BLaER1 treated with 17β-estradiol and CSF1 and Interleukin-3, amounts not matched to agents 10 nM and 100 nM (cell line): ENCODE data around the gene NPTX2.
A peak's percentile ranks its signal among the peaks of the same experiment; 100 is the strongest.

Experiments
- H3K27ac ChIP-seq, 11 experiments: shearing (Covaris generic); formaldehyde crosslinking; 2 replicates each; pipeline ENCODE4 v1.8.1; 2022
- H3K27me3 ChIP-seq, 11 experiments: shearing (Covaris generic); formaldehyde crosslinking; 2 replicates each; pipeline ENCODE4 v1.8.1; 2022
- H3K36me3 ChIP-seq, 11 experiments: shearing (Covaris generic); formaldehyde crosslinking; 2 replicates each; pipeline ENCODE4 v1.8.1; 2022
- H3K4me1 ChIP-seq, 10 experiments: shearing (Covaris generic); formaldehyde crosslinking; 2 replicates each; pipeline ENCODE4 v1.8.1; 2022
- H3K4me2 ChIP-seq, 11 experiments: shearing (Covaris generic); formaldehyde crosslinking; 2 replicates each; pipeline ENCODE4 v1.8.1; 2022
- H3K4me3 ChIP-seq, 10 experiments: shearing (Covaris generic); formaldehyde crosslinking; 2 replicates each; pipeline ENCODE4 v1.8.1; 2022
- H3K9ac ChIP-seq, 11 experiments: shearing (Covaris generic); formaldehyde crosslinking; 2 replicates each; pipeline ENCODE4 v1.8.1; 2022
- H3K9me3 ChIP-seq, 11 experiments: shearing (Covaris generic); formaldehyde crosslinking; replicated peaks in 1 of 11; 2 replicates each; pipeline ENCODE4 v1.8.1; 2022
- H4K20me1 ChIP-seq, 11 experiments: shearing (Covaris generic); formaldehyde crosslinking; 2 replicates each; pipeline ENCODE4 v1.8.1; 2022
- Cebpa-rat ChIP-seq, 11 experiments: shearing (Covaris generic); IDR thresholded peaks; 2 replicates each; pipeline ENCODE4 v1.8.1; 2022

NPTX2 gene

GRCh38 chr7:98626460-98627412, 9.7 kb downstream of the NPTX2 start:
- Histone ChIP-seq H3K9ac (no peak overlapping the region), H3K27ac (peak overlapping the region in 1 of 11 experiments; percentile 82; a peak in 1 of 22 replicates), H3K9me3 (peaks cover 0 to 5% (median 3%) of the 10 kb centered on the region in 11 experiments; a peak in 6 of 22 replicates), H3K4me3 (no peak overlapping the region), H4K20me1 (no peaks in the 10 kb centered on the region; a peak in 1 of 22 replicates), H3K4me1 (peaks cover 22 to 65% (median 55%) of the 10 kb centered on the region in 10 experiments), H3K4me2 (peak overlapping the region in 9 of 11 experiments; percentile 87 to 98 (median 92); a peak in 17 of 22 replicates), H3K36me3 (no peaks in the 10 kb centered on the region), H3K27me3 (no peaks in the 10 kb centered on the region)
- no peak for TF ChIP-seq Cebpa-rat (IDR thresholded peaks at IDR 0.05)

GRCh38 chr7:98627413-98627790, 10.3 kb downstream of the NPTX2 start:
- Histone ChIP-seq H3K4me2 (peak overlapping the region in 9 of 11 experiments; percentile 87 to 98 (median 92); a peak in 17 of 22 replicates), H3K27ac (peak overlapping the region in 4 of 11 experiments; percentile 72 to 85 (median 80); a peak in 2 of 22 replicates), H3K36me3 (no peaks in the 10 kb centered on the region), H3K27me3 (no peaks in the 10 kb centered on the region), H3K9ac (no peak overlapping the region), H3K4me1 (peaks cover 22 to 61% (median 54%) of the 10 kb centered on the region in 10 experiments), H3K9me3 (peaks cover 3 to 12% (median 10%) of the 10 kb centered on the region in 11 experiments), H4K20me1 (no peaks in the 10 kb centered on the region; a peak in 1 of 22 replicates), H3K4me3 (no peak overlapping the region)
- TF ChIP-seq Cebpa-rat (IDR thresholded peaks at IDR 0.05) = no peak

GRCh38 chr7:98628418-98628817, 11.3 kb downstream of the NPTX2 start:
- H3K27me3 ChIP-seq = no peaks in the 10 kb centered on the region

GRCh38 chr7:98629001-98629431, 11.9 kb downstream of the NPTX2 start:
- no peaks in the 10 kb centered on the region for H3K27me3 ChIP-seq
- peak overlapping the region in 10 of 11 experiments; percentile 12 to 85 (median 76); a peak in 18 of 22 replicates for H3K27ac ChIP-seq
- peak overlapping the region; percentile 70 to 98 (median 92) for H3K4me2 ChIP-seq
- H3K9me3 ChIP-seq = peaks cover 14 to 21% (median 19%) of the 10 kb centered on the region in 11 experiments
- no peaks in the 10 kb centered on the region for H3K36me3 ChIP-seq
- peak overlapping the region in 7 of 10 experiments; percentile 19 to 51 (median 37); a peak in 8 of 20 replicates for H3K4me3 ChIP-seq
- H4K20me1 ChIP-seq = no peaks in the 10 kb centered on the region; a peak in 1 of 22 replicates
- TF ChIP-seq Cebpa-rat (IDR thresholded peaks at IDR 0.05) = no peak
- peaks cover 22 to 60% (median 54%) of the 10 kb centered on the region in 10 experiments for H3K4me1 ChIP-seq
- H3K9ac ChIP-seq = peak overlapping the region in 9 of 11 experiments; percentile 48 to 71 (median 64); a peak in 18 of 22 replicates

More at GRCh38 chr7:98628418-98628817, 11.3 kb downstream of the NPTX2 start:
- TF ChIP-seq Cebpa-rat (IDR thresholded peaks at IDR 0.05) = no peak
- Histone ChIP-seq H3K4me2 (peak overlapping the region; percentile 70 to 98 (median 92)), H3K27ac (peak overlapping the region in 9 of 11 experiments; percentile 57 to 85 (median 78); a peak in 18 of 22 replicates), H3K36me3 (no peaks in the 10 kb centered on the region), H3K4me1 (peaks cover 22 to 60% (median 54%) of the 10 kb centered on the region in 10 experiments), H3K4me3 (peak overlapping the region in 6 of 10 experiments; percentile 19 to 51 (median 40); a peak in 8 of 20 replicates), H4K20me1 (no peaks in the 10 kb centered on the region; a peak in 1 of 22 replicates), H3K9ac (peak overlapping the region in 8 of 11 experiments; percentile 57 to 71 (median 66); a peak in 16 of 22 replicates), H3K9me3 (peaks cover 14 to 21% (median 19%) of the 10 kb centered on the region in 11 experiments)

- H3K27me3 ChIP-seq = no peaks in the 10 kb centered on the region
- H3K4me3 ChIP-seq = 0 out of 20 replicates have a peak overlapping the region, but pooled peaks of 1 of the 10 experiments have one; percentile 51
- no peaks in the 10 kb centered on the region; a peak in 1 of 22 replicates for H4K20me1 ChIP-seq
- peaks cover 22 to 60% (median 54%) of the 10 kb centered on the region in 10 experiments for H3K4me1 ChIP-seq
- no peak for TF ChIP-seq Cebpa-rat (IDR thresholded peaks at IDR 0.05)
- peak overlapping the region in 9 of 11 experiments; percentile 57 to 85 (median 78); a peak in 18 of 22 replicates for H3K27ac ChIP-seq
- peak overlapping the region; percentile 70 to 98 (median 92); a peak in 21 of 22 replicates for H3K4me2 ChIP-seq
- peak overlapping the region in 4 of 11 experiments; percentile 63 to 70 (median 64); a peak in 5 of 22 replicates for H3K9ac ChIP-seq
- peaks cover 14 to 21% (median 19%) of the 10 kb centered on the region in 11 experiments for H3K9me3 ChIP-seq
- no peaks in the 10 kb centered on the region for H3K36me3 ChIP-seq
These were observed 13.1 kb downstream of the NPTX2 start for GRCh38 chr7:98630149-98630548.

- peak overlapping the region in 5 of 11 experiments; percentile 1 to 50 (median 43); a peak in 4 of 22 replicates for H3K27ac ChIP-seq
- no peak for TF ChIP-seq Cebpa-rat (IDR thresholded peaks at IDR 0.05)
- H3K9ac ChIP-seq = 0 out of 22 replicates have a peak overlapping the region, but pooled peaks of 1 of the 11 experiments have one; percentile 3
- peaks cover 22 to 60% (median 54%) of the 10 kb centered on the region in 10 experiments for H3K4me1 ChIP-seq
- H4K20me1 ChIP-seq = no peaks in the 10 kb centered on the region; a peak in 1 of 22 replicates
- H3K4me2 ChIP-seq = peak overlapping the region in 10 of 11 experiments; percentile 10 to 98 (median 91); a peak in 18 of 22 replicates
- no peak overlapping the region for H3K4me3 ChIP-seq
- peaks cover 14 to 21% (median 19%) of the 10 kb centered on the region in 11 experiments for H3K9me3 ChIP-seq
- no peaks in the 10 kb centered on the region for H3K36me3 ChIP-seq
- H3K27me3 ChIP-seq = no peaks in the 10 kb centered on the region
These were observed 13.7 kb downstream of the NPTX2 start for GRCh38 chr7:98630770-98631169.

- Histone ChIP-seq H3K4me2 (peak overlapping the region in 7 of 11 experiments; percentile 74 to 94 (median 90); a peak in 14 of 22 replicates), H3K4me3 (0 out of 20 replicates have a peak overlapping the region, but pooled peaks of 1 of the 10 experiments have one; percentile 20), H3K27ac (peak overlapping the region in 6 of 11 experiments; percentile 86 to 96 (median 90); a peak in 9 of 22 replicates), H4K20me1 (peaks cover 0 to 9% (median 0%) of the 10 kb centered on the region in 11 experiments; a peak in 4 of 22 replicates), H3K9ac (no peak overlapping the region), H3K9me3 (peaks cover 22 to 32% (median 26%) of the 10 kb centered on the region in 11 experiments), H3K36me3 (0 out of 22 replicates have a peak, but pooled peaks cover 0 to 4% (median 0%) of the 10 kb centered on the region in 11 experiments), H3K27me3 (no peaks in the 10 kb centered on the region), H3K4me1 (peaks cover 39 to 65% (median 52%) of the 10 kb centered on the region in 10 experiments)
- no peak for TF ChIP-seq Cebpa-rat (IDR thresholded peaks at IDR 0.05)
These were observed 21.8 kb downstream of the NPTX2 start for GRCh38 chr7:98638853-98639252.

- Histone ChIP-seq H3K4me2 (peak overlapping the region; percentile 74 to 94 (median 90)), H3K4me1 (peaks cover 46 to 80% (median 67%) of the 10 kb centered on the region in 10 experiments), H3K4me3 (no peak overlapping the region), H3K9me3 (peaks cover 22 to 32% (median 26%) of the 10 kb centered on the region in 11 experiments), H4K20me1 (peaks cover 0 to 9% (median 0%) of the 10 kb centered on the region in 11 experiments; a peak in 4 of 22 replicates), H3K27me3 (no peaks in the 10 kb centered on the region), H3K27ac (peak overlapping the region; percentile 83 to 96 (median 91); a peak in 21 of 22 replicates), H3K9ac (peak overlapping the region in 10 of 11 experiments; percentile 72 to 87 (median 79); a peak in 20 of 22 replicates), H3K36me3 (0 out of 22 replicates have a peak, but pooled peaks cover 0 to 4% (median 0%) of the 10 kb centered on the region in 11 experiments)
- TF ChIP-seq Cebpa-rat (IDR thresholded peaks at IDR 0.05) = no peak
These were observed 23.3 kb downstream of the NPTX2 start for GRCh38 chr7:98640375-98640774.
